Panc1 (cell line): Measurements from ENCODE around the gene TBX1.

Experiments
- POLR2AphosphoS5 ChIP-seq: IDR thresholded peaks from 2 replicates; pipeline ENCODE4 v1.6.1; 2012; ENCODE audit warnings: mild to moderate bottlenecking, low read depth, low read length, moderate library complexity
- SIN3A ChIP-seq: IDR thresholded peaks from 2 replicates; pipeline ENCODE4 v1.6.1; 2012; ENCODE audit warnings: low read depth, mild to moderate bottlenecking, low read length, moderate library complexity, borderline replicate concordance; ENCODE audit not compliant: insufficient read depth
- TCF7L2 ChIP-seq: IDR thresholded peaks from 2 replicates; pipeline ENCODE4 v1.6.1; 2011; ENCODE audit warnings: mild to moderate bottlenecking, low read depth, low read length, inconsistent platforms
- TF ChIP-seq, protein P1 (sequence below): fragments of 450-650 bp; IDR thresholded peaks from 2 replicates; pipeline ENCODE4 v1.5.1; 2017; ENCODE audit warnings: mild to moderate bottlenecking
- TF ChIP-seq, protein P2 (sequence below), 2 experiments: IDR thresholded peaks; 2 replicates each; pipeline ENCODE4 v1.6.1; 2011 to 2012; ENCODE audit warnings: low read depth in 2 of 2, control low read depth in 1 of 2, low read length in 1 of 2, mild to moderate bottlenecking in 1 of 2, moderate library complexity in 1 of 2; ENCODE audit not compliant: insufficient read depth in 1 of 2

DNA sequence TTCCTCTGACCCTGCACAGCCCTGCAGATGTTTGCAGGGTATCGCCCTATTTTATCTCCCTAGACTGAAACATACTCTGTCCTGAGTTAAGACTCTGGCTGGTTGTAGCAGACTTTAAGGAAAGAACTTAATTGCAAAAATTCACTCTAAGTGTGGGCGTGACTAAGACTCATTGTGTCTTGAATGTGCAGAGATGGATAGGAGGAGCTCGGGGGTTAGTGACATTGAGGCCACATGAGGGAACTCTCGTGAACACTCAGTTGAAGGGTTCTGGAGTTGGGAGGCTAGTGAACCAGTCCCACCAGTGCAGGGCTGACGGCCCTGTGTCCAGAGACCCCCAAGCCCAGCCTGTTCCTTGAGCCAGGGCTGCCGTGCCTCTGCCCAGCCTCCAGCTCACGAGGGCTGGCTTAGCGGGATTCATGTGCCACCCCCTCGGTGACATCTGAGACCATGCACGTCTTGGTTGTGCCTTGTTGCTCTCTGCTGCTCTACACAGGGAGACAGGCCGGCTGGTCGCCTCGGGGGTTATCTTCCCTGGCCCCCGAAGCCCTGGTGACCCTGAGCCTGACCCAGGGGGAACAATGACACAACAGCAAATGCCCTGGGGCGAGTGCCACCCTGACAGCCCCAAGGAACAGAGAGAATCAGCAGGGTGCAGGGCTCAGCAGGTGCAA, 11.4 kb upstream of the TBX1 start:
- TF ChIP-seq, protein P1, sequence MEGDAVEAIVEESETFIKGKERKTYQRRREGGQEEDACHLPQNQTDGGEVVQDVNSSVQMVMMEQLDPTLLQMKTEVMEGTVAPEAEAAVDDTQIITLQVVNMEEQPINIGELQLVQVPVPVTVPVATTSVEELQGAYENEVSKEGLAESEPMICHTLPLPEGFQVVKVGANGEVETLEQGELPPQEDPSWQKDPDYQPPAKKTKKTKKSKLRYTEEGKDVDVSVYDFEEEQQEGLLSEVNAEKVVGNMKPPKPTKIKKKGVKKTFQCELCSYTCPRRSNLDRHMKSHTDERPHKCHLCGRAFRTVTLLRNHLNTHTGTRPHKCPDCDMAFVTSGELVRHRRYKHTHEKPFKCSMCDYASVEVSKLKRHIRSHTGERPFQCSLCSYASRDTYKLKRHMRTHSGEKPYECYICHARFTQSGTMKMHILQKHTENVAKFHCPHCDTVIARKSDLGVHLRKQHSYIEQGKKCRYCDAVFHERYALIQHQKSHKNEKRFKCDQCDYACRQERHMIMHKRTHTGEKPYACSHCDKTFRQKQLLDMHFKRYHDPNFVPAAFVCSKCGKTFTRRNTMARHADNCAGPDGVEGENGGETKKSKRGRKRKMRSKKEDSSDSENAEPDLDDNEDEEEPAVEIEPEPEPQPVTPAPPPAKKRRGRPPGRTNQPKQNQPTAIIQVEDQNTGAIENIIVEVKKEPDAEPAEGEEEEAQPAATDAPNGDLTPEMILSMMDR, result no peak
- TF ChIP-seq, protein P2, sequence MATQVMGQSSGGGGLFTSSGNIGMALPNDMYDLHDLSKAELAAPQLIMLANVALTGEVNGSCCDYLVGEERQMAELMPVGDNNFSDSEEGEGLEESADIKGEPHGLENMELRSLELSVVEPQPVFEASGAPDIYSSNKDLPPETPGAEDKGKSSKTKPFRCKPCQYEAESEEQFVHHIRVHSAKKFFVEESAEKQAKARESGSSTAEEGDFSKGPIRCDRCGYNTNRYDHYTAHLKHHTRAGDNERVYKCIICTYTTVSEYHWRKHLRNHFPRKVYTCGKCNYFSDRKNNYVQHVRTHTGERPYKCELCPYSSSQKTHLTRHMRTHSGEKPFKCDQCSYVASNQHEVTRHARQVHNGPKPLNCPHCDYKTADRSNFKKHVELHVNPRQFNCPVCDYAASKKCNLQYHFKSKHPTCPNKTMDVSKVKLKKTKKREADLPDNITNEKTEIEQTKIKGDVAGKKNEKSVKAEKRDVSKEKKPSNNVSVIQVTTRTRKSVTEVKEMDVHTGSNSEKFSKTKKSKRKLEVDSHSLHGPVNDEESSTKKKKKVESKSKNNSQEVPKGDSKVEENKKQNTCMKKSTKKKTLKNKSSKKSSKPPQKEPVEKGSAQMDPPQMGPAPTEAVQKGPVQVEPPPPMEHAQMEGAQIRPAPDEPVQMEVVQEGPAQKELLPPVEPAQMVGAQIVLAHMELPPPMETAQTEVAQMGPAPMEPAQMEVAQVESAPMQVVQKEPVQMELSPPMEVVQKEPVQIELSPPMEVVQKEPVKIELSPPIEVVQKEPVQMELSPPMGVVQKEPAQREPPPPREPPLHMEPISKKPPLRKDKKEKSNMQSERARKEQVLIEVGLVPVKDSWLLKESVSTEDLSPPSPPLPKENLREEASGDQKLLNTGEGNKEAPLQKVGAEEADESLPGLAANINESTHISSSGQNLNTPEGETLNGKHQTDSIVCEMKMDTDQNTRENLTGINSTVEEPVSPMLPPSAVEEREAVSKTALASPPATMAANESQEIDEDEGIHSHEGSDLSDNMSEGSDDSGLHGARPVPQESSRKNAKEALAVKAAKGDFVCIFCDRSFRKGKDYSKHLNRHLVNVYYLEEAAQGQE (IDR thresholded peaks at IDR 0.05; ENCODE audit: insufficient read depth in 1 of 2, low read depth in 2 of 2, low read length in 1 of 2), result no peak
- no peak for TF ChIP-seq POLR2AphosphoS5
- no peak for TF ChIP-seq SIN3A
- TF ChIP-seq TCF7L2, result no peak
